CD4-positive, alpha-beta T cell treated with Interleukin-15 for 4 hours (primary cell): ENCODE data around the gene NME4.
"Not testable (repeated sequence)": the region's sequence is repeated elsewhere in the genome, so short reads cannot be mapped to it uniquely, and the experiment has no call there.

Source experiments
- DNase-seq: peaks from one replicate; pipeline ENCODE4 v3.0.0-alpha.2; 2020; ENCODE audit warnings: low spot score

Gene NME4

DNA sequence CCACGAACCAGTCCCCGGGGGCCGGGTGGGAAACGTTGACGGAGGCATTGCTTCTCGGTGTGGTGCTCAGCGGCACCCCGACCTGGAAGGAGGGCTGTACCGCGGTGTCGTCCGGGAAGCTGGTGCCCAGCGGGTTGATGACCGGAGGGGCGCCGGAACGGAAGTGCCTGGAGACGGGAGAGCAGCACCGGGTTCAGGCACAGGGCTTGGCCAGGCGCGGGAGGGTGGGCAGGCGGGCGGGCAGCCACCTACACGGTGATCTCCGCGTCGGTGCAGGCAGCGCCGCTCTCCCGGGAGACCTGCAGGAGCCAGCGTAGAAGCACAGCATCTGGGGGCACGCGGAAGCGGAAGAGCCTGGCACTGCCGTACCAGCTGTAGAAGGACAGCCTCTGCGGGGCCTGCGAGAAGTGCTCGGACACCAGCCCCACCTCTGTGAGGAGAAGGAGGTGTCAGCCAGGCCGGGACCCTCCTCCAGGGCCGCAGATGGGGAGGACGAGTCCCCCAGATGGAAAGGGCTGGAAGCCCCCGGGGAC is 19.5 kb upstream of the NME4 start:
- no peak for DNase-seq

DNA sequence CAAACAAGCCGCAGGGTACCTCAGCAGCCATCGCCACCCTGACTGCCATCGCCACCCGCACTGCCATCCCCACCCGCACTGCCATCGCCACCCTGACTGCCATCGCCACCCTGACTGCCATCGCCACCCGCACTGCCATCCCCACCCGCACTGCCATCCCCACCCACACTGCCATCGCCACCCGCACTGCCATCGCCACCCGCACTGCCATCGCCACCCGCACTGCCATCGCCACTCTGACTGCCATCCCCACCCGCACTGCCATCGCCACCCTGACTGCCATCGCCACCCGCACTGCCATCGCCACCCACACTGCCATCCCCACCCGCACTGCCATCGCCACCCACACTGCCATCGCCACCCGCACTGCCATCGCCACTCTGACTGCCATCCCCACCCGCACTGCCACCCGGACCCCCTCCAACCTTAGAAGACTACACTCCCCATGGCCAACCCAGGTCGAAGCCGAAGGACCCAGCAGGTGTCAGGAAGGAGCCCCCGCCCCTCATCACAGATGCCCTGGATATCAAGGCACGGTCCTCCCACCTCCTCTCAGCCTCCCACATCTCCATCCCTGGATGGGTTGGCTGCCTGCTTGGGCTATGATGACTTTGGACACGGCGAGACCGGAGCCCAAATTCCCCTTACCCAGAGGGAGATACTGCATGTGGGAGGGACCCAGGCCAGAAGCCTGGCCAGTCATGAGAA is 18.7 kb upstream of the NME4 start:
- not testable (repeated sequence) for DNase-seq

DNA sequence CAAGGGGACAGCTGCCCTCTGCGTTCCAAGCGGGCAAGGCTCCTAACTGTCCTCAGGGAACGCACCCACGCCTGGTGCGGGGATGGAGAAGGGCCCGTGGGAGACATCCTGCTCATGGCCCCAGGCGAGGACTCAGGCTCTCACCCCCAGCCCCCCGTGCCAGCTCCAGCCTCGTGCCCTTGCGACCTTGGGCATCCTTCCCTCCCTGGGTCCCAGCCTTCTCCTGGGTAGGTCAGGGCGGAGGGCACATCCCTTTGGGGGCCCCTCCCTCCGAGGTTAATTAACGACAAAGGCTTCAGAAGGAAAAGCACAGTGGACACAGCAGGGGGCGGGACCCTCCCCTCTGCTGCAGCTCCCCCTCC is 18.2 kb upstream of the NME4 start:
- DNase-seq, result no peak

DNA sequence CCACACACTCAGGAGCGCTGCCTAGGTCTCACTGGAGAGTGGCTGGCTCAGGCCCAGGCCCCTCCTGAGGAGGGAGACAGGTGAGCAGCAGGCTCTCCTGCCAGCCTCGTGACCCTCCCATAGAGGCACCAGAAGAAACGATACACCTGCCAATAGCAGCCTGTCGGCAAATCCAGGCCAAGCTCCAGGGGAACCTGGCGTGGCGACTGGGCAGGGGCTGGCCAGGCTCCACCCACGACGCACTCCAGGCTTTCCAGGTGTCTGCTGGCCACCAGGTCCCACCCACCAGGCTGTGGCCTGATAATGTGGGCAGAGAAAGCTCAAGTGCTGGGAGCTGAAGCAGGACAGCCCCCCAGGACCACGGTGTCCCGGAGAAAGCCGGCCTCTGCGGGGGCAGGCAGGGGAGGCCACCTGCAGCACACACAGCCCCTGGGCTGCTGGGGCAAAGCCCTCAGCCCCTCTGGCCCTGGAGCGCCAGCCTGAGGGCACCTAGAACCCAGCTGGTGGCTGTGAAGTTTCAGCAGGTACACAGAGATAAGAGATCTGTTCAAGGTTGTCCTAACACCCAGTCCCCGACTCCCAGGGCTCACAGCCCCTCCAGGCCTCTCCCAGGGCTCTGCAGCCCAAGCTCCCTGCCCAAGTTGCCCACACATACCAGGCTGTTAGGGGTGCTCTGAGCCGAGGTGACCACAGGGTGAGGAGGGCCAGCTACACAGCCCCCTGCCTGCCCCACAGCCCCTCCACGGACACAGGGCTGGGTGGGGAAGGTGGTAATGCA is 17.6 kb upstream of the NME4 start:
- DNase-seq, result no peak

DNA sequence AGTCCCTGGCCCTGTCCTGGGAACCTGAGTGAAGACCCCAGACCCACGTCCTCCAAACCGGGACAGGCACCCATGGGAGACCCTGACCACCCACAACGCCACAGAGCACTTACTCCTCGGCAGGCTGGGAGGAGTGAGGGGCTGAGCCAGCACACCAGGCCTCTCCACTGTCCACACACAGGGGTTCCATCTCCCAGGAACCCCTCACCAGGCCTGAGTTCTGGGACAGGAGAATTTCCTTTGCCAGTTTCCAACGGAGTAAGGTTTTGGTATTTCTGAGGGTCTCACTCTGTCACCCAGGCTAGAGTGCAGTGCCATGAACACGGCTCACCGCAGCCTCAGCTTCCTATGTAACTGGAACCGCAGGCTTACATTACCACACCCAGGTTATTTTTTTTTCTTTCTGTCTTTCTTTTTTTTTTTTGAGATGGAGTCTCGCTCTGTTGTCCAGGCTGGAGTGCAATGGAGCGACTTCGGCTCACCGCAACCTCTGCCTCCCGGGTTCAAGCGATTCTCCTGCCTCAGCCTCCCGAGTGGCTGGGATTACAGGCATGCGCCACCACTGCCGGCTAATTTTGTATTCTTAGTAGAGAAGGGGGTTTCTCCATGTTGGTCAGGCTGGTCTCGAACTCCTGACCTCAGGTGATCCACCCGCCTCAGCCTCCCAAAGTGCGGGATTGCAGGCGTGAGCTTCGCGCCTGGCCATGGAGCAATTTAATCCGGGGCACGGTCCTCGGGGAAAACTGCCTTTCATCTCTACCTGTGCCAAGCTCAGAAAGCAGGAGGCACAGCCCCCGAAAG is 16.8 kb upstream of the NME4 start:
- DNase-seq, result peak; percentile 22

DNA sequence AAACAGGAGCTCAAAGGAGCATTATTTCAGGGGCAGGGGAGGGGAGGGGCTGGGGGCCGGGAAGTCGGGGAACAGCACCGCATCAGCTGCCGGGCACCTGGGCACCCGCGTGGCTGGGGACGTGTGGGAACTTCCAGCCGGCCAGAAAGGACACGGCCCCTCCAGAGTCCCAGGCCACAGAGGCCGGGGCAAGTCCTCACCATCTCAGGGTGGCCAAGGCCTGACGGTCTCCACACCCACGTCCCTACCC is 16.3 kb upstream of the NME4 start:
- DNase-seq, result no peak

DNA sequence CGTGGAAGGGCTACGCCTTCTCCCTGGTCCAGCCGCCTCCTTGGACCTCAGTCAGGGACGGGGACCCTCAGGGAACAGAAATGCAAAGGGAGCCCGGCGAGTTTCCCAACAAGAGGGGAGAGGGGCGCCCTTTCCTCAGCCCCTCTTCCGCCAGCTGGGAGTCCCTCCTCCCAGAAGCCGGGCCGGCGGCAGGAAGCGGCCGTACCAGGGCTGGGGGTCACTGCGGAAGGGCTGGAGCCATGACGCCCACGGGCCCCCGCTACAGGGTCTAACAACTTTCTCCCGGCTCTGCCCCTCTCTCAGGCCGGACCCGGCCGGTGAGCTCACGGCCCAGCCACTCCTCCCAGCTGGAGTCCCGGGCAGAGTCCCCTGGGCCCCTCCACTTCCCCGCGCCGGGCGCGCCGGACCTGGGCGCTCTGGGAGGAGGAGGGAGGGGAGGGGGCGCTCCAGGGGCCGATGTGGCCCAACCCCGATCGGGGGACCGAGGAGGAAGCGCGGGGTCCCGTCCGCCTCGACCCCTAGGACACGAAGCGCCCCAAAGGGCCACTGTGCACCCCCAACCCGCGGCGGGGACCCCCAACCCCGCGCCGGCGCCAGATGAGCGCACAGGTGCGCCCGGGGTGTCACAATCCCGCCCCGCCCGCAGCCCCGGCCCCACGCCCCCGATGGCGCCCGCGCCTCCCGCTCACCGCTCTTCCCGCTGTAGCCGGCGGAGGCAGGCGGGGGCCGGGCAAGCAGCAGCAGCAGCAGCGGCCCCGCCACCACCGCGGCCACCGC is 15.8 kb upstream of the NME4 start:
- no peak for DNase-seq

DNA sequence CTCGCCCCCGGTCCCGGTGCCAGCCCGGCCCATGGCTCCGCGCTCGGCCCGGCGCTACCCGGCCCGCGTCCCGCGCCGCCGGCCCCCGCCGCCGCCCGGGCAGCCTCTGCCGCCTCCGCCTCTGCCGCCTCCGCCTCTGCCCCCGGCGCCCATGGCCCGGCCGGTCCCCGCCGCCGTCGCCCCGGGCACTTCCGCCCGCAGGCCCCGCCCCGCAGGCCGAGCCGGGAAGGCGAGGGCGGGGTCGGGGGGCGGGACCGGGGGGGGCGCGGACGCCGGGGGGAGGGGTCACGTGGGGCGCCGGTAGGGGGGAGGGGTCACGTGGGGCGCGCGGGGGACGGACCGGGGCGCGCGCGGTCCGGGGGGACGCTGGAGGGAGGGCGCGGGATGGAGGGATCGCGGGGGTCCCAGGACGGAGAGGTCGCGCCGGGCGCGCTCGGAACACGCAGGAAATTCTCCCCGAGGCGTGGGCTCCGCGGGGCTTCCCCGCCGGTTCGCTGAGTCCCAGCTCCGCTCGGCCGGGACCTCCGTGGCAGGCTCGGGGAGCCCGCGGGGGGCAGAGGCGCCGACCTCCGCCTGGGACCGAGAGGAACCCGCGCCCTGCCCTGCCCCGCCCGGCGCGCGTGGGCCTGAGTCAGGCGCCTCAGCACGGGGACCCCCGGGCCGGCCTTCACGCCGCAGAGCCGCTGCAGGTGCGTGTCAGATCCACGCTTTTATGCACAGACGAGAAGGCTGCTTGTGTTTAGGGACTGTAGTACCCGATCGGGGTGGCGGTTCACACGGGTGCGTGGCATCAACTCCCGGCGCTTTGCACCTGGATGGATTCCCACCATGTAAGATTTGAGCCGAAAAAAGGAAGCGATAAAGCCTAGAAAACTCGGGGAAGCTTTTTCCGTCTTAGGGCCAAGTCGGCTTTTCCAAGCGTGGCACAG is 14.9 kb upstream of the NME4 start, which contains the start of gene PGAP6:
Gene PGAP6 (minus strand): TSS at position 190 of the 929 bp plus-strand sequence. CDS start 157 bp downstream, at position 33.
- DNase-seq, result peak; percentile 62

DNA sequence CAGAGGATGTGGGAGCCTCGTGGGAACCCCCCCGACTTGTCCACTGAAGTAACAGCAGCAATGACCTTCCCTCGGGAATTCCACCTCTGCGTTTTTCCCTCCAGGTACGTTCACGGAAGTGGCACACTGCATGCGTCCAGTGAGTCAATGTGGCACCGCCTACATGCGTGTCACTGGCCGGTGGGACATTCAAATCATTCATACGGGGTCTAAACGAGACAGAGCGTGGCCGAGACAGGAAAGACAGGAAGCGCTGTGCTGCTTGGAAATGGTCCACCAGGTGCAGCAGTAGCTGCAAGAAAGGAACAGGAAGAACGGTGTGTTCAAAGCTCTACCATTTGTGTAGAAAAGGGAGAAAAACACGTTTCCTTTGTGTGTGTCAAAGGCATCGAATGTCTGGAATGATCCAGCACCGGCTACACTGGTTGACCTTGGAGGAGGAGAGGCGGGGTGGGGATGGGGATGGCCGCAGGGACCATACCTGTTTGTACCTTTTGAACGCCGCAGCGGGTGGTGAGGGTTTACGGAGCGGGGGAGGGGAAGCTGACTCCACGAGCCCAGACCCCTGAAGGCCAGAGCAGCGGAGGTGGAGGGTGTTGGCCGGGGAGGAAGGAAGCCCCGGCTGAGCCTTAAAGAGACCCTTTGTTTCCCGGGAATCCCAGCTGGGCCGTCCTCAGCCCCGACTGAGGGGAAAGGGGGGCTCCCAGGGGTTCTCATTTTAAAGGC is 13.5 kb upstream of the NME4 start:
- DNase-seq, result peak; percentile 28

DNA sequence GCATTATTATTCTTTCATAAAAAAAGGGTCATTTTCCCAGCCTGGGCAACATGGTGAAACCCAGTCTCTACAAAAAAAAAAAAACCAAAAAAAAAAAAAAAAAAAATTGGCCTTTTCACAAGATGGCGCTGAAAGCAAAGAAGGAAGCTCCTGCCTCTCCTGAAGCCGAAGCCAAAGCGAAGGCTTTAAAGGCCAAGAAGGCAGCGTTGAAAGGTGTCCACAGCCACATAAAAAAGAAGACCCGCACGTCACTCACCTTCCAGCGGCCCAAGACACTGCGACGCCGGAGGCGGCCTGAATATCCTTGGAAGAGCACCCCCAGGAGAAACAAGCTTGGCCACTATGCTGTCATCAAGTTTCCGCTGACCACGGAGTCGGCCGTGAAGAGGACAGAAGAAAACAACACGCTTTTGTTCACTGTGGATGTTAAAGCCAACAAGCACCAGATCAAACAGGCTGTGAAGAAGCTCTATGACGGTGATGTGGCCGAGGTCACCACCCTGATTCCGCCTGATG is 10.3 kb upstream of the NME4 start:
- no peak for DNase-seq

DNA sequence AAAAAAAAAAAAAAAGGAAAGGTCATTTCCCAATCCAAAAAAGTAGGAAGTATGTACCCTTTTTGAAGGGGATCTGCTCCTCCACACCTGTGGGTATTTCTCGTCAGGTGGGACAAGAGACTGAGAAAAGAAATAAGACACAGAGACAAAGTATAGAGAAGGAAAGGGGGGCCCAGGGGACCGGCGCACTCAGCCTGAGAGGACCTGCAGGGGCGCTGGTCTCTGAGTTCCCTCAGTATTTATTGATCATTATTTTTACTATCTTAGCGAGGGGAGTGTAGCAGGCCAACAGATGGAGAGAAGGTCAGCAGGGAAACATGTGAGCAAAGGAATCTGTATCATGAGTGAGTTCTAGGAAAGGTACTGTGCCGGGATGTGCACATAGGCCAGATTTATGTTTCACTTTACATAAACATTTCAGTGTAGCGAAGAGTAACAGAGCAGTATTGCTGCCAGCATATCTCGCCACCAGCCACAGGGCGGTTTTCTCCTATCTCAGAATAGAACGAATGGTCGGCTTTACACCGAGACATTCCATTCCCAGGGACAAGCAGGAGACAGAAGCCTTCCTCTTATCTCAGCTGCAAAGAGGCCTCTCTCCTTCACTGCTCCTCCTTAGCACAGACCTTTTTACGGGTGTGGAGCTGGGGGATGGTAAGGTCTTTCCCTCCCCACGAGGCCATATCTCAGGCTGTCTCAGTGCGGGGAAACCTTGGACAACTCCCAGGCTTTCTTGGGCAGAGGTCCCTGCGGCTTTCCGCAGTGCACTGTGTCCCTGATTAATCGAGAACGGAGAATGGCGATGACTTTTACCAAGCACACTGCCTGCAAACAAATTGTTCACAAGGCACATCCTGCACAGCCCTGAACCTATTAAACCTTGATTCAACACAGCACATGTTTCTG is 9.0 kb upstream of the NME4 start:
- DNase-seq, result not testable (repeated sequence)

DNA sequence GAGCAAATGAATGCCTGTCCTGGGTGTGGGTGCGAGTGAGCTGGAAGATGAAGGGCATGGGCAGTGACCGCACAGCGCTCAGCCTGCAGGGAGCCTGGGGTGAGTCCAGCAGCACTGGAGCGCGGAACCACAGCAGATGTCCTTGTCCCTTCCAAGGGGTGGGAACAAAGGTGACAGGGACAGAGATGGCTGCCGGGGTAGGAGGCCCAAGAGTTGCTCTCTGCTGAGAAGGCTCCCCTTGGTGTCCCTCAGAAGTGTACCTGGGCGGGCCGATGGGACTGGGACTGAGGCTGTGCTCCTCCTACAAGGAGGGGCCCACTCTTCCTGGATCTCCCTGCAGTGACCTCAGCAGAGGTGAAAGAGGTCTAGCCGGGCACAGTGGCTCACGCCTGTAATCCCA is 7.6 kb upstream of the NME4 start:
- DNase-seq, result no peak

DNA sequence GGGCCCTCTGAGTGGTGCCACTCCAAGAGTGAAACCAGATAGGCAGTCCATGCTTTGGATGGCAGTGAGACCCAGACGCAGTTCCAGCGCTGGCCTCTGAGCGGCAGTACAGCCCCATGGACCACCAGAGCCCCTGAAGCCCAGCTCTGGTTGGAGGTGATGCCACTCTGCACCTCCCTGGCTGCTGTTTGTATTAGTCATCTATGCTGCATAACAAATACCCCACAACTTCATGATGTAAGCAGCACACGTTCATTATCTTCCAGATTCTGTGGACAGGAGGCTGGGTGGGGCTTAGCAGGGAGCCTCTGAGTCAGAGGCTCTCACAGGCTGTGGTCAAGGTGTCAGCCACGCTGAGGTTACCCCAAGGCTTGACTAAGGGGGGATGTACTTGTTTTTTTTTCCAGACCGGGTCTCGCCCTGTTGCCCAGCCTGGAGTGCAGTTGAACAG is 5.1 kb upstream of the NME4 start:
- peak; percentile 85 for DNase-seq

DNA sequence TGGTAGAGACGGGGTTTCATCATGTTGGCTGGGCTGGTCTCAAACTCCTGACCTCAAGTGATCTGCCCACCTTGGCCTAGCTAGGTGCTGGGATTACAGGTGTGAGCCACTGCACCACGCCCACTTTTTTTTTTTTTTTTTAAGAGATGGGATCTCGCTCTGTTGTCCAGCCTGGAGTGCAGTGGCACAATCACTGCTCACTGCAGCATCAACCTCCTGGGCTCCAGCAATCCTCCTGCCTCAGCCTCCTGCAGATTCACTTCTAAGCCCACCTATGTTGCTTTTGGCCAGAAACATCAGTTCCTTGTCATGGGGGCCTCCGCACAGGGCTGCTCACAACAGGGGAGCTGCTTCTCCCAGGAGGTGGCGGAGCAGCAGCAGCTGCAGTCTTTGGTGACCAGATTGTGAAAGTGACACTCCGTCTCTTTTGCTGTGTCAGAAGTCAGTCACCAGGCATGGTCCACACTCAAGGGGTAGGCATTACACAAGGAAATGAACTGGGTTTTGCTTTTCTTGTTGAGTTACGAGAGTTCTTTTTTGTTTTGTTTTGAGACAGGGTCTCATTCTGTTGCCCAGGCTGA is 4.5 kb upstream of the NME4 start:
- no peak for DNase-seq

DNA sequence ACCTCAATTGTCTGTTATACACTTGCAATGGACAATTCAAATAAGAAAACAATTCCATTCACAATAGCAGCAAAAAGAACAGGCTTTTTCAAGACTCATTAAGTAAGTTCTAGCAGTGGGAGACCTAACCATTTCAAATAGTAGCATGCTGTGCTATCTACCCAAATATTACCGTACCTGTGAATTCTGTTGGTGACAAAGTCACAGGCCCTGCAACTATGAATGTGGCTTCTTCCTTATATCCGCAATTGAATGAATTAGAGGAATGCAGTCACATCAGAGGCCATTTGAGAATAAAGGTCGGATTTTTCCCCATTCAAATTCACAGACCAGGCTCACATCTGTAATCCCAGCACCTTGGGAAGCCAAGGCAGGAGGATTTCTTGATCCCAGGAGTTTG is 800 bp upstream of the NME4 start:
- no peak for DNase-seq

DNA sequence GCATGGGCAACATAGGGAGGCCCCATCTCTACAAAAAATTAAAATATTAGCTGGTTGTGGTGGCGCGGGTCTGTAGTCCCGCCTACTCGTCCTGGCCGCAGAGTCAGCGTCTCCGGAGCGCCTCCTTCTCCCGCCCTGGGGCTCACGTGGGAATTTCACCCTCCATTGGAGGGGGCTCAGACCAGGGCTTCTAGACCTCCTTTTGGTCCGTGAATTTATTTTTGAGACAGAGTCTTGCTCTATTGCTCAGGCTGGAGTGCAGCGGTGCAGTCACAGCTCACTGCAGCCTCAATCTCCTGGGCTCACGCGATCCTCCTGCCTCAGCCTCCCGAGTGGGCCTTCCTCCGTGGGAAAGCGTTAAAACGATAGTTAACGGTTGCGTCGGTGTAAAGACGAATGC is 394 bp upstream of the NME4 start:
- DNase-seq, result no peak

DNA sequence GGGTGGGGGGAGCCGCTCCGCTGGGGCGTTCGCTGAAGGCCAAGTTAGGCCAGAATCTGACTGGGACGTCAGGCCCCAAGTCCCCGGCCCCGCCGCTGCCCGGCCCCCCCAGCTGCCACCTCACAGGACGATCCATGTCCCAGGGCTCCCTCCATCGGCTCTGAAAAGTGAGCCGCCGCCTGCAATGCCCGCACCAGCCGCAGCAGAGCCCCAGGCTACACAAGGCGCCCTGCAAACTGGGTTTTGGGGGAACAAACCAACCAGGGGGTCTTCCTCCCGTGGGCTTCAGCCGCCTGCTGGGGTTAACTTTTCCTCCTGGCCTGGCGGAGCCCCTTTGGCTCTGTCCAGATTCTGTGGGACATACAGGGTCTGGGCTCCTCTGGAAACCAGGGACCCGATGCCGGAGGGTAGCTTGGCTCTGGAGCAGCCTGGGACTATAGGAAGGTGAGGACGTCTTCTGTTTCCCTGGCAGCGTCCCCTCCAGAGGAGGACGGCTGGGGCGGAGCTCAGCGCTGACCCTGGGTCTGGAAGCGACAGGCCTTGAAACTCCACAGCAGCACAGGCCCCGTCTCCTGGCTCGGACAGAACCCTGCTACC is 835 bp downstream of the NME4 start:
- no peak for DNase-seq
